ENCODE data around the gene KCNMA1. TPM values are rescaled to one million over a fixed set of nuclear protein-coding genes. Genes with fewer than 3 reads are reported as not detected.

Gene KCNMA1
- total RNA-seq, 1 donor from 2014 or later = 95.5 TPM

GRCh38 chr10:77363210-77363609 lies 274.4 kb downstream of the KCNMA1 start:
- H3K4me3 Mint-ChIP-seq (ENCODE audit: unreplicated experiment) = no peak overlapping the region
- peaks cover 30% of the 10 kb centered on the region for H3K4me1 Mint-ChIP-seq (ENCODE audit: unreplicated experiment)
- DNase-seq (ENCODE audit: extremely low spot score, unreplicated experiment) = no peak
- no peak for TF ChIP-seq CTCF (IDR thresholded peaks at IDR 0.05)
- H3K36me3 Mint-ChIP-seq (ENCODE audit: unreplicated experiment) = peaks cover 11% of the 10 kb centered on the region
- H3K27me3 Mint-ChIP-seq (ENCODE audit: unreplicated experiment) = no peaks in the 10 kb centered on the region
- H3K27ac Mint-ChIP-seq (ENCODE audit: unreplicated experiment) = no peak overlapping the region
- H3K9me3 Mint-ChIP-seq (ENCODE audit: unreplicated experiment) = peaks cover 5% of the 10 kb centered on the region

GRCh38 chr10:77361831-77362230 lies 275.8 kb downstream of the KCNMA1 start:
- TF ChIP-seq CTCF (IDR thresholded peaks at IDR 0.05) = no peak
- Mint-ChIP-seq H3K27ac (ENCODE audit: unreplicated experiment) (no peak overlapping the region), H3K4me1 (ENCODE audit: unreplicated experiment) (peaks cover 44% of the 10 kb centered on the region)

GRCh38 chr10:77361426-77361825 lies 276.2 kb downstream of the KCNMA1 start:
- no peaks in the 10 kb centered on the region for H3K9me3 Mint-ChIP-seq (ENCODE audit: unreplicated experiment)
- peaks cover 48% of the 10 kb centered on the region for H3K4me1 Mint-ChIP-seq (ENCODE audit: unreplicated experiment)
- no peak overlapping the region for H3K4me3 Mint-ChIP-seq (ENCODE audit: unreplicated experiment)
- no peak for DNase-seq (ENCODE audit: extremely low spot score, unreplicated experiment)
- H3K27ac Mint-ChIP-seq (ENCODE audit: unreplicated experiment) = no peak overlapping the region
- H3K36me3 Mint-ChIP-seq (ENCODE audit: unreplicated experiment) = peaks cover 4% of the 10 kb centered on the region
- no peaks in the 10 kb centered on the region for H3K27me3 Mint-ChIP-seq (ENCODE audit: unreplicated experiment)
- no peak for TF ChIP-seq CTCF (IDR thresholded peaks at IDR 0.05)

More at GRCh38 chr10:77361831-77362230, 275.8 kb downstream of the KCNMA1 start:
- peaks cover 7% of the 10 kb centered on the region for H3K36me3 Mint-ChIP-seq (ENCODE audit: unreplicated experiment)
- H3K9me3 Mint-ChIP-seq (ENCODE audit: unreplicated experiment) = no peaks in the 10 kb centered on the region
- no peaks in the 10 kb centered on the region for H3K27me3 Mint-ChIP-seq (ENCODE audit: unreplicated experiment)
- no peak for DNase-seq (ENCODE audit: extremely low spot score, unreplicated experiment)
- no peak overlapping the region for H3K4me3 Mint-ChIP-seq (ENCODE audit: unreplicated experiment)

GRCh38 chr10:77360835-77361234 lies 276.8 kb downstream of the KCNMA1 start:
- TF ChIP-seq CTCF (IDR thresholded peaks at IDR 0.05) = no peak
- H3K4me1 Mint-ChIP-seq (ENCODE audit: unreplicated experiment) = peaks cover 53% of the 10 kb centered on the region
- peaks cover 4% of the 10 kb centered on the region for H3K36me3 Mint-ChIP-seq (ENCODE audit: unreplicated experiment)
- DNase-seq (ENCODE audit: extremely low spot score, unreplicated experiment) = no peak
- H3K27ac Mint-ChIP-seq (ENCODE audit: unreplicated experiment) = no peak overlapping the region
- no peak overlapping the region for H3K4me3 Mint-ChIP-seq (ENCODE audit: unreplicated experiment)
- no peaks in the 10 kb centered on the region for H3K9me3 Mint-ChIP-seq (ENCODE audit: unreplicated experiment)
- H3K27me3 Mint-ChIP-seq (ENCODE audit: unreplicated experiment) = no peaks in the 10 kb centered on the region

- Mint-ChIP-seq H3K27me3 (ENCODE audit: unreplicated experiment) (no peaks in the 10 kb centered on the region), H3K9me3 (ENCODE audit: unreplicated experiment) (no peaks in the 10 kb centered on the region), H3K4me3 (ENCODE audit: unreplicated experiment) (no peak overlapping the region), H3K27ac (ENCODE audit: unreplicated experiment) (peak overlapping the region; percentile 59), H3K4me1 (ENCODE audit: unreplicated experiment) (peaks cover 61% of the 10 kb centered on the region), H3K36me3 (ENCODE audit: unreplicated experiment) (no peaks in the 10 kb centered on the region)
- TF ChIP-seq CTCF (IDR thresholded peaks at IDR 0.05) = no peak
- DNase-seq (ENCODE audit: extremely low spot score, unreplicated experiment) = no peak
Observed at GRCh38 chr10:77359950-77360520, 277.6 kb downstream of the KCNMA1 start.

Measured in osteocyte (in vitro differentiated cells).